GM12878 (cell line): Measurements from ENCODE around the gene ZNF570. TPM values are rescaled to one million over a fixed set of nuclear protein-coding genes. Genes with fewer than 3 reads are reported as not detected.

Source experiments
- ATAC-seq: fragments of 200-7000 bp; cut with Tn5 transposase; 3 replicates; pipeline ENCODE4 v1.9.1; 2020; ENCODE audit warnings: mild to moderate bottlenecking, moderate library complexity
- BruUV-seq: library from RNA; stranded (reverse); fragments of 400-500 nt; replicated peaks from 2 replicates; lab custom pipeline; 2021; lab: Mats Ljungman, UMichigan
- CTCF ChIA-PET: fragments of 300-600 bp; sonication (Branson Sonifier 250); formaldehyde crosslinking; extraction: SDS; loops from one replicate; lab custom pipeline; 2021; ENCODE audit warnings: inconsistent platforms; lab: Yijun Ruan, JAX
- POLR2A ChIA-PET: fragments of 350-600 bp; formaldehyde crosslinking; extraction: SDS; loops from one replicate; lab custom pipeline; 2021; ENCODE audit warnings: inconsistent platforms; lab: Charles Lee
- RAD21 ChIA-PET: fragments of 300-600 bp; sonication (Branson Sonifier 250); formaldehyde crosslinking; loops from one replicate; lab custom pipeline; 2023; ENCODE audit warnings: antibody characterized with exemption; ENCODE audit not compliant: unreplicated experiment; lab: Charles Lee
- SMC1A ChIA-PET: fragments of 300-600 bp; sonication (Branson Sonifier 250); formaldehyde crosslinking; loops from one replicate; lab custom pipeline; 2023; ENCODE audit not compliant: unreplicated experiment, uncharacterized antibody; lab: Charles Lee
- DNase-seq: peaks from one replicate; pipeline ENCODE4 v3.0.0-alpha.2; 2011; ENCODE audit warnings: low read depth, low spot score
- FAIRE-seq: peaks from 3 replicates; lab custom pipeline; 2011; peaks lifted over from hg19 to GRCh38; lab: Jason Lieb, UNC
- H2AFZ ChIP-seq: 2 replicates; pipeline ENCODE4 v1.6.0; 2011; ENCODE audit warnings: low read depth, low read length, control low read depth; ENCODE audit not compliant: control insufficient read depth
- H3K27ac ChIP-seq: 2 replicates; pipeline ENCODE4 v1.5.1; 2011; ENCODE audit warnings: control low read depth; ENCODE audit not compliant: control insufficient read depth, insufficient read depth
- H3K27me3 ChIP-seq, 2 experiments: replicated peaks in 1 of 2; 2 replicates each; pipeline versions ENCODE4 v1.6.0 to v1.6.1; 2011; ENCODE audit warnings: low read length in 1 of 2; ENCODE audit not compliant: control insufficient read depth in 2 of 2, insufficient read depth in 2 of 2
- H3K36me3 ChIP-seq, 2 experiments: 2 replicates each; pipeline ENCODE4 v1.5.1; 2011; ENCODE audit warnings: low read length in 1 of 2; ENCODE audit not compliant: control insufficient read depth in 2 of 2, insufficient read depth in 2 of 2
- H3K4me1 ChIP-seq: 2 replicates; pipeline ENCODE4 v1.6.1; 2011; ENCODE audit warnings: mild to moderate bottlenecking, low read length, moderate library complexity, mixed read lengths; ENCODE audit not compliant: control insufficient read depth, insufficient read depth
- H3K4me2 ChIP-seq: 2 replicates; pipeline ENCODE4 v1.6.0; 2011; ENCODE audit warnings: control low read depth; ENCODE audit not compliant: control insufficient read depth, insufficient read depth
- H3K4me3 ChIP-seq: fragments of 200-600 bp; sonication (generic); 2 replicates; pipeline ENCODE4 v1.5.1; 2016
- H3K79me2 ChIP-seq: 2 replicates; pipeline ENCODE4 v1.6.0; 2011; ENCODE audit warnings: low read length; ENCODE audit not compliant: control insufficient read depth, insufficient read depth
- H3K9ac ChIP-seq: 2 replicates; pipeline ENCODE4 v1.8.0; 2011; ENCODE audit warnings: low read length, control low read depth, mixed read lengths; ENCODE audit not compliant: control insufficient read depth, insufficient read depth
- H3K9me3 ChIP-seq: replicated peaks from 3 replicates; pipeline ENCODE4 v1.5.1; 2011; ENCODE audit warnings: mild to moderate bottlenecking, low read length; ENCODE audit not compliant: control insufficient read depth, insufficient read depth
- H4K20me1 ChIP-seq: 2 replicates; pipeline ENCODE4 v1.6.0; 2011; ENCODE audit not compliant: control insufficient read depth, insufficient read depth
- CHD4 ChIP-seq: fragments of 200-600 bp; sonication (generic); IDR thresholded peaks from 2 replicates; pipeline ENCODE4 v1.6.1; 2016; ENCODE audit warnings: mild to moderate bottlenecking
- E2F4 ChIP-seq: IDR thresholded peaks from 2 replicates; pipeline ENCODE4 v1.6.1; 2012; ENCODE audit warnings: low read depth, low read length, improper control_type of control experiment
- NBN ChIP-seq: fragments of 450-650 bp; IDR thresholded peaks from 2 replicates; pipeline ENCODE4 v1.6.1; 2016
- NFYA ChIP-seq: IDR thresholded peaks from 2 replicates; pipeline ENCODE4 v1.6.1; 2011; ENCODE audit warnings: low read depth, mild to moderate bottlenecking, low read length, improper control_type of control experiment, borderline replicate concordance
- RAD21 ChIP-seq: IDR thresholded peaks from 2 replicates; pipeline ENCODE4 v1.6.1; 2011; ENCODE audit warnings: mild to moderate bottlenecking, low read depth, low read length, moderate library complexity; ENCODE audit not compliant: insufficient read depth
- RUNX3 ChIP-seq: IDR thresholded peaks from 2 replicates; pipeline ENCODE4 v1.6.1; 2012; ENCODE audit warnings: low read length, inconsistent platforms
- SPI1 ChIP-seq: IDR thresholded peaks from 2 replicates; pipeline ENCODE4 v1.6.1; 2011; ENCODE audit warnings: low read depth, mild to moderate bottlenecking, low read length, moderate library complexity, borderline replicate concordance; ENCODE audit not compliant: insufficient read depth
- SRF ChIP-seq, 2 experiments: IDR thresholded peaks; 2 replicates each; pipeline ENCODE4 v1.6.1; 2011; ENCODE audit warnings: low read depth in 2 of 2, low read length in 2 of 2, mild to moderate bottlenecking in 1 of 2, moderate library complexity in 1 of 2
- WGBS: methylation state at CpG from one replicate; pipeline ENCODE4 v1.1.6; 2016; ENCODE audit warnings: low lambda C conversion rate; ENCODE audit not compliant: insufficient replicate concordance, insufficient coverage; ENCODE audit errors: missing lambda C conversion rate; 5-methylcytosine and 5-hydroxymethylcytosine counted together
- in situ Hi-C: fragments of 300-500 bp; cut with MboI; formaldehyde crosslinking; loops from 9 replicates; pipeline ENCODE4 v1.14.3; 2018; ENCODE audit warnings: mixed read lengths
- intact Hi-C: fragments of 100-400 bp; cut with micrococcal nuclease; formaldehyde crosslinking; loops from one replicate; pipeline ENCODE4 v1.14.2; 2022; ENCODE audit not compliant: unreplicated experiment
- polyA plus RNA-seq, 11 experiments: library from polyadenylated mRNA; depleted of rRNA in 4 of 11; unstranded in 6 of 11; stranded (reverse) in 5 of 11; fragments of >200 nt; fragmentation: Nextera tagmentation in 4 of 11; fragmentation: Illumina TruSeq in 1 of 11; extraction: Ambion mirVana in 4 of 11; extraction: Trizol in 1 of 11; gene quantifications; 1 replicate in 1 of 11; 2 replicates in 10 of 11; pipeline versions ENCODE4 v1.2.1 to v1.2.3, GENCODE V29; 2011 to 2016; ENCODE audit warnings: inconsistent platforms in 2 of 11, missing spikeins in 2 of 11, low read depth in 1 of 11
- total RNA-seq, 4 experiments: library from RNA; depleted of rRNA in 3 of 4; stranded (reverse); fragments of >200 nt in 3 of 4; fragmentation: Illumina TruSeq in 1 of 4; extraction: Trizol in 1 of 4; gene quantifications; 2 replicates each; pipeline versions ENCODE4 v1.2.1 to v1.2.3, GENCODE V29; 2013 to 2021
- TF ChIP-seq, protein P1 (sequence below): fragments of 450-650 bp; IDR thresholded peaks from 2 replicates; pipeline ENCODE4 v1.6.1; 2017; ENCODE audit warnings: mild to moderate bottlenecking, moderate library complexity
- TF ChIP-seq, protein P2 (sequence below): IDR thresholded peaks from 2 replicates; pipeline ENCODE4 v1.6.1; 2011; ENCODE audit warnings: borderline replicate concordance, low read depth, mild to moderate bottlenecking, moderate library complexity, mixed read lengths, low read length; ENCODE audit not compliant: insufficient read depth; ENCODE audit errors: extremely low read length
- TF ChIP-seq, protein P3 (sequence below): fragments of 450-650 bp; formaldehyde crosslinking; IDR thresholded peaks from 2 replicates; pipeline ENCODE4 v1.4.0; 2022; ENCODE audit warnings: mild to moderate bottlenecking, moderate library complexity
- TF ChIP-seq, protein P4 (sequence below): fragments of 450-650 bp; IDR thresholded peaks from 2 replicates; pipeline ENCODE4 v1.6.1; 2014; ENCODE audit warnings: mild to moderate bottlenecking

ZNF570 gene
- total and polyA plus RNA-seq, 10 of the 15 experiments (the other 5 are each of a cell fraction or from before 2014, with no cell fraction given): 0.25 to 3.6 (median 1.7) TPM

- TF ChIP-seq E2F4 (no peak), NFYA (no peak)
Measured at GRCh38 chr19:37511186-37511585, 42.0 kb downstream of the ZNF570 start (continued).

DNA sequence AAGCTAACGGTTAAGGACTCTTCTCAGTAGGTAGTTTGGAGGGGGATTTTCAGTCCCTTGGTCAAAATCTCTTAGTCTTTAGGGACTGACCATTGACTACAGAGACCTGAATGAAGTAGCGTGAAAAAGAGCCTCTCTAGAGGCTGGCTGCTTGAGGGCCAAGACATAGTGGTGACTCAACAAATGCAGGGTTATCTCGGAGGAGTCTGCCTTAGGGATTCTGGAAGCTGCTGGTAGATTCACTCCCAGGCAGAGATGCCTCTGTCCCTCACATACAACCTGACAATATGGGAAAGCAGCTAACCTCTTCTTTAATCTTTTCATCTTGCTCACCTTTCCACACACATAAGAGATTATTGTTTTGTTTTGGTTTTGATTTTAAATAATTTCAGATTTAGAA is 42.7 kb downstream of the ZNF570 start:
- Histone ChIP-seq H3K4me1 (no peaks in the 10 kb centered on the region), H3K27ac (no peak overlapping the region), H3K36me3 (no peaks in the 10 kb centered on the region), H3K4me2 (no peak overlapping the region), H3K4me3 (no peak overlapping the region), H3K79me2 (no peaks in the 10 kb centered on the region), H3K27me3 (no peaks in the 10 kb centered on the region), H4K20me1 (no peaks in the 10 kb centered on the region), H2AFZ (no peak overlapping the region), H3K9me3 (peaks cover 5% of the 10 kb centered on the region), H3K9ac (no peak overlapping the region)
- POLR2A ChIA-PET: no interaction called here
- FAIRE-seq (no peak), DNase-seq (no peak), ATAC-seq (no peak)
- in situ Hi-C loops: no loop called here
- intact Hi-C loops: no loop called here
- WGBS: 100% methylated on average over 3 of the region's 3 CpGs
- SMC1A ChIA-PET: no interaction called here
- CTCF ChIA-PET: no interaction called here
- RAD21 ChIA-PET: no interaction called here
- no TSS peak for BruUV-seq
- TF ChIP-seq, protein P1, sequence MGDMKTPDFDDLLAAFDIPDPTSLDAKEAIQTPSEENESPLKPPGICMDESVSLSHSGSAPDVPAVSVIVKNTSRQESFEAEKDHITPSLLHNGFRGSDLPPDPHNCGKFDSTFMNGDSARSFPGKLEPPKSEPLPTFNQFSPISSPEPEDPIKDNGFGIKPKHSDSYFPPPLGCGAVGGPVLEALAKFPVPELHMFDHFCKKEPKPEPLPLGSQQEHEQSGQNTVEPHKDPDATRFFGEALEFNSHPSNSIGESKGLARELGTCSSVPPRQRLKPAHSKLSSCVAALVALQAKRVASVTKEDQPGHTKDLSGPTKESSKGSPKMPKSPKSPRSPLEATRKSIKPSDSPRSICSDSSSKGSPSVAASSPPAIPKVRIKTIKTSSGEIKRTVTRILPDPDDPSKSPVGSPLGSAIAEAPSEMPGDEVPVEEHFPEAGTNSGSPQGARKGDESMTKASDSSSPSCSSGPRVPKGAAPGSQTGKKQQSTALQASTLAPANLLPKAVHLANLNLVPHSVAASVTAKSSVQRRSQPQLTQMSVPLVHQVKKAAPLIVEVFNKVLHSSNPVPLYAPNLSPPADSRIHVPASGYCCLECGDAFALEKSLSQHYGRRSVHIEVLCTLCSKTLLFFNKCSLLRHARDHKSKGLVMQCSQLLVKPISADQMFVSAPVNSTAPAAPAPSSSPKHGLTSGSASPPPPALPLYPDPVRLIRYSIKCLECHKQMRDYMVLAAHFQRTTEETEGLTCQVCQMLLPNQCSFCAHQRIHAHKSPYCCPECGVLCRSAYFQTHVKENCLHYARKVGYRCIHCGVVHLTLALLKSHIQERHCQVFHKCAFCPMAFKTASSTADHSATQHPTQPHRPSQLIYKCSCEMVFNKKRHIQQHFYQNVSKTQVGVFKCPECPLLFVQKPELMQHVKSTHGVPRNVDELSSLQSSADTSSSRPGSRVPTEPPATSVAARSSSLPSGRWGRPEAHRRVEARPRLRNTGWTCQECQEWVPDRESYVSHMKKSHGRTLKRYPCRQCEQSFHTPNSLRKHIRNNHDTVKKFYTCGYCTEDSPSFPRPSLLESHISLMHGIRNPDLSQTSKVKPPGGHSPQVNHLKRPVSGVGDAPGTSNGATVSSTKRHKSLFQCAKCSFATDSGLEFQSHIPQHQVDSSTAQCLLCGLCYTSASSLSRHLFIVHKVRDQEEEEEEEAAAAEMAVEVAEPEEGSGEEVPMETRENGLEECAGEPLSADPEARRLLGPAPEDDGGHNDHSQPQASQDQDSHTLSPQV: no peak
- no peak for TF ChIP-seq NBN
- TF ChIP-seq SRF (IDR thresholded peaks at IDR 0.05; ENCODE audit: low read depth in 2 of 2, low read length in 2 of 2): no peak
- TF ChIP-seq, protein P2, sequence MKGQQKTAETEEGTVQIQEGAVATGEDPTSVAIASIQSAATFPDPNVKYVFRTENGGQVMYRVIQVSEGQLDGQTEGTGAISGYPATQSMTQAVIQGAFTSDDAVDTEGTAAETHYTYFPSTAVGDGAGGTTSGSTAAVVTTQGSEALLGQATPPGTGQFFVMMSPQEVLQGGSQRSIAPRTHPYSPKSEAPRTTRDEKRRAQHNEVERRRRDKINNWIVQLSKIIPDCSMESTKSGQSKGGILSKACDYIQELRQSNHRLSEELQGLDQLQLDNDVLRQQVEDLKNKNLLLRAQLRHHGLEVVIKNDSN: no peak
- TF ChIP-seq RUNX3: no peak
- TF ChIP-seq SPI1: no peak
- TF ChIP-seq, protein P3, sequence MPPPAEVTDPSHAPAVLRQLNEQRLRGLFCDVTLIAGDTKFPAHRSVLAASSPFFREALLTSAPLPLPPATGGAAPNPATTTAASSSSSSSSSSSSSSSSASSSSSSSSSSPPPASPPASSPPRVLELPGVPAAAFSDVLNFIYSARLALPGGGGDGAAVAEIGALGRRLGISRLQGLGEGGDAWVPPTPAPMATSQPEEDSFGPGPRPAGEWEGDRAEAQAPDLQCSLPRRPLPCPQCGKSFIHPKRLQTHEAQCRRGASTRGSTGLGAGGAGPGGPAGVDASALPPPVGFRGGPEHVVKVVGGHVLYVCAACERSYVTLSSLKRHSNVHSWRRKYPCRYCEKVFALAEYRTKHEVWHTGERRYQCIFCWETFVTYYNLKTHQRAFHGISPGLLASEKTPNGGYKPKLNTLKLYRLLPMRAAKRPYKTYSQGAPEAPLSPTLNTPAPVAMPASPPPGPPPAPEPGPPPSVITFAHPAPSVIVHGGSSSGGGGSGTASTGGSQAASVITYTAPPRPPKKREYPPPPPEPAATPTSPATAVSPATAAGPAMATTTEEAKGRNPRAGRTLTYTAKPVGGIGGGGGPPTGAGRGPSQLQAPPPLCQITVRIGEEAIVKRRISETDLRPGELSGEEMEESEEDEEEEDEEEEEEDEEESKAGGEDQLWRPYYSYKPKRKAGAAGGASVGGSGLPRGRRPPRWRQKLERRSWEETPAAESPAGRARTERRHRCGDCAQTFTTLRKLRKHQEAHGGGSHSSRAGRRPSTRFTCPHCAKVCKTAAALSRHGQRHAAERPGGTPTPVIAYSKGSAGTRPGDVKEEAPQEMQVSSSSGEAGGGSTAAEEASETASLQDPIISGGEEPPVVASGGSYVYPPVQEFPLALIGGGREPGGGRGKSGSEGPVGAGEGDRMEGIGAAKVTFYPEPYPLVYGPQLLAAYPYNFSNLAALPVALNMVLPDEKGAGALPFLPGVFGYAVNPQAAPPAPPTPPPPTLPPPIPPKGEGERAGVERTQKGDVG: no peak
- TF ChIP-seq RAD21: no peak
- TF ChIP-seq, protein P4, sequence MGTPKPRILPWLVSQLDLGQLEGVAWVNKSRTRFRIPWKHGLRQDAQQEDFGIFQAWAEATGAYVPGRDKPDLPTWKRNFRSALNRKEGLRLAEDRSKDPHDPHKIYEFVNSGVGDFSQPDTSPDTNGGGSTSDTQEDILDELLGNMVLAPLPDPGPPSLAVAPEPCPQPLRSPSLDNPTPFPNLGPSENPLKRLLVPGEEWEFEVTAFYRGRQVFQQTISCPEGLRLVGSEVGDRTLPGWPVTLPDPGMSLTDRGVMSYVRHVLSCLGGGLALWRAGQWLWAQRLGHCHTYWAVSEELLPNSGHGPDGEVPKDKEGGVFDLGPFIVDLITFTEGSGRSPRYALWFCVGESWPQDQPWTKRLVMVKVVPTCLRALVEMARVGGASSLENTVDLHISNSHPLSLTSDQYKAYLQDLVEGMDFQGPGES: no peak
- TF ChIP-seq CHD4: no peak
